ENCODE data around the gene EPB41L1.

DNA sequence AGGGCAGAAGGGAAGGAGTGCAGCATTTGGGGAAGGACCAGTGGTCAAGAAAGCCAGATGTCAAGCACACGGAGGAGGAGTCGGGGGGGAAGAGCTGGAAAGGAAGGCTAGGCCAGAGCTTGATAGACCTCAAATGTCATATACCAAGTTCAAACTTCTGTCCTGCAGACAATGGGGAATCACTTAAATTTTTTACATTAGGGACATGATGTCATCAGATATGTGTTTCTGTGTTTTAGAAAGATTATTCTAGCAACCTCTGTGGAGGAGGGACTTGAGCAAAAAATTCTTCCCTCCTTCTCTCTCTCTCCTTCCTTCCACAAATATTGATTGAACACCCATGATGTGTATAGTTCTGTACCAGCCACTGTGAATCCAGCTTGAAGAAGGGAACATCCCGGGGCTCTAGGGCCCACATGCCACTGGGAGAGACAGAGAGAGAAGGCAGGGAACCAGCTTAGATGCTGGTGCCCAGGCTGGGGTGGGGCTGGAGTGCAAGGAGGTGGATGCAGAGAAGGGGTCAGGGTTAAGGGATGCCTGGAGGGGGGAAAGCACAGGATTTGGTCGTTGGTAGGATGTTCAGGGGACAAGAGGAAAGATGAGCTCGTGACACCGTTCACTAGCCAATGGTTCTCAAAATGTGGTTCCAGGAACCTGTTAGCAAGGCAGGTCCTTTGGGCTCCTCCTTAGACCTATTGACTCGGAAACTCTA, 61.9 kb downstream of the EPB41L1 start:
- TF ChIP-seq, protein P1, sequence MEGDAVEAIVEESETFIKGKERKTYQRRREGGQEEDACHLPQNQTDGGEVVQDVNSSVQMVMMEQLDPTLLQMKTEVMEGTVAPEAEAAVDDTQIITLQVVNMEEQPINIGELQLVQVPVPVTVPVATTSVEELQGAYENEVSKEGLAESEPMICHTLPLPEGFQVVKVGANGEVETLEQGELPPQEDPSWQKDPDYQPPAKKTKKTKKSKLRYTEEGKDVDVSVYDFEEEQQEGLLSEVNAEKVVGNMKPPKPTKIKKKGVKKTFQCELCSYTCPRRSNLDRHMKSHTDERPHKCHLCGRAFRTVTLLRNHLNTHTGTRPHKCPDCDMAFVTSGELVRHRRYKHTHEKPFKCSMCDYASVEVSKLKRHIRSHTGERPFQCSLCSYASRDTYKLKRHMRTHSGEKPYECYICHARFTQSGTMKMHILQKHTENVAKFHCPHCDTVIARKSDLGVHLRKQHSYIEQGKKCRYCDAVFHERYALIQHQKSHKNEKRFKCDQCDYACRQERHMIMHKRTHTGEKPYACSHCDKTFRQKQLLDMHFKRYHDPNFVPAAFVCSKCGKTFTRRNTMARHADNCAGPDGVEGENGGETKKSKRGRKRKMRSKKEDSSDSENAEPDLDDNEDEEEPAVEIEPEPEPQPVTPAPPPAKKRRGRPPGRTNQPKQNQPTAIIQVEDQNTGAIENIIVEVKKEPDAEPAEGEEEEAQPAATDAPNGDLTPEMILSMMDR (IDR thresholded peaks at IDR 0.05) = no peak
- no peak for TF ChIP-seq POLR2A (IDR thresholded peaks at IDR 0.05)

Measured in body of pancreas (tissue), 4 donors.